Jurkat, Clone E6-1 (cell line): ENCODE results near the gene NT5C2.
"Not testable (repeated sequence)": the region's sequence is repeated elsewhere in the genome, so short reads cannot be mapped to it uniquely, and the experiment has no call there.

Experiments used
- DNase-seq: peaks from one replicate; pipeline ENCODE4 v3.0.0-alpha.2; 2011; ENCODE audit warnings: low read depth, low spot score
- H3K4me3 ChIP-seq: 2 replicates; pipeline ENCODE4 v1.5.1; 2011; ENCODE audit warnings: mild to moderate bottlenecking, low read length, control low read depth, moderate library complexity

Gene NT5C2

DNA sequence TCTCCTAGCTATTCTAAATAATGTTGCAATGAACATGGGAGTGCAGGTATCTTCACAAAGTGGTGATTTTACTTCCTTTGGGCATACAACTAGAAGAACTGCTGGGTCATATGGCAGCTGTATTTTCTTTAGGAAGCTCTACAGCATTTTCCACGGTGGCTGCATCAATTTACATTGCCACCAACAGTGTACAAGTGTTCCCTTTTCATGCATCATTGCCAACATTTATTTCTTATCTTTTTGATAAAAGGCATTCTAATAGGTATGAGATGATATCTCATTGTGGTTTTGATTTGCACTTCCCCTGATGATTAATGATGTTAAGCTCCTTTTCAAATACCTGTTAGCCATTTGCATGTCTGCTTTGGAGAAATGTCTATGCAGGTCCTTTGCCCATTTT is 52.6 kb downstream of the NT5C2 start:
- DNase-seq = no peak
- H3K4me3 ChIP-seq = no peak overlapping the region

DNA sequence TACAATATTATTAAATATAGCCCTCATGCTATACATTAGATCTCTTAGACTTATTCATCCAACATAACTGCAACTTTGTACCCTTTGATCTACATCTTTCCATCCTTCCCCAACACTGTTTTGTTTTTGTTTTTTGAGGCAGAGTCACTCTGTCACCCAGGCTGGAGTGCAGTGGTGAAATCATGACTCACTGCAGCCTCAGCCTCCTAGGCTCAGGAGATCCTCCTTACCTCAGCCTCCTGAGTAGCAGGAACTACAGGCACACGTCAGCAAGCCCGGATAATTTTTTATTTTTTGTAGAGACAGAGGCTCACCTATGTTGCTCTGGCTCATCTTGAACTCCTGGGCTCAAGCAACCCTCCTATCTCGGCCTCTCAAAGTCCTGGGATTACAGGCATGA is 53.3 kb downstream of the NT5C2 start:
- H3K4me3 ChIP-seq = no peak overlapping the region
- no peak for DNase-seq

DNA sequence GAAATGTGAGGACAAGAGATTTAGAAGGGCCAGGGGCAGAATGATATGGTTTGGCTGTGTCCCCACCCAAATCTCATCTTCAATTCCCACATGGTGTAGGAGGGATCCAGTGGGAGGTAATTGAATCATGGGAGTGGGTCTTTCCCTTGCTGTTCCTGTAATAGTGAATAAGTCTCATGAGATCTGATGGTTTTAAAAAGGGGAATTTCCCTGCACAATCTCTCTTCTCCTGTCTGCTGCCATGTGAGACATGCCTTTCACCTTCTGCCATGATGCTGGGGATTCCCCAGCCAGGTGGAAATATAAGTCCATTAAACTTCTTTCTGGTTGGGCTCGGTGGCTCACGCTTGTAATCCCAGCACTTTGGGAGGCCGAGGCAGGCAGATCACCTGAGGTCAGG is 57.9 kb downstream of the NT5C2 start:
- not testable (repeated sequence) for DNase-seq, H3K4me3 ChIP-seq

GRCh38 chr10:103130910-103131309 is 62.2 kb downstream of the NT5C2 start:
- H3K4me3 ChIP-seq = no peak overlapping the region
- no peak for DNase-seq

DNA sequence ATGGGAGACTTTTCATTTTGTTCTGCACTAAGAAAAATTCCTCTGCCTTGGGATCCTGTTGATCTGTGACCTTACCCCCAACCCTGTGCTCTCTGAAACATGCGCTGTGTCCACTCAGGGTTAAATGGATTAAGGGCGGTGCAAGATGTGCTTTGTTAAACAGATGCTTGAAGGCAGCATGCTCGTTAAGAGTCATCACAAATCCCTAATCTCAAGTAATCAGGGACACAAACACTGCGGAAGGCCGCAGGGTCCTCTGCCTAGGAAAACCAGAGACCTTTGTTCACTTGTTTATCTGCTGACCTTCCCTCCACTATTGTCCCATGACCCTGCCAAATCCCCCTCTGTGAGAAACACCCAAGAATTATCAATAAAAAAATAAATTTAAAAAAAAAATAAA is 62.9 kb downstream of the NT5C2 start:
- not testable (repeated sequence) for DNase-seq, H3K4me3 ChIP-seq

DNA sequence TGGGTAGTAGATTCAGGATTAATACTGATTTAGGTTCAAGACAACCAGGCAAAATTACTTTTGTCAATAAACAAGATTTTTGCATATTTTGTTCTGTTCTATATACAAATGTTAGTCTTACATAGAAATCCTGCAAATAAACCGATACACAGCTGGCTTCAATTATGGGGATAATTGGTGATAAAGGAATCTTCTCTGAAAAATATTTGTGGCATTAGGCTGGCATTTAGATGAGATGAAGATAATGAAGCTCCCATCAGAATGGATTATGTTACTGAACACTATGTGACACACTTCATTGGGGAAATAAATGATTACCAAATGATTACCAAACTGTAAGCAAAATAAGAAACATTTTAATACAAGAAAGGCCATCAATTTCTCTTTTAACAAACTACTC is 65.8 kb downstream of the NT5C2 start:
- H3K4me3 ChIP-seq = no peak overlapping the region
- DNase-seq = no peak

GRCh38 chr10:103125323-103126267 is 67.5 kb downstream of the NT5C2 start:
- peak; percentile 85 for DNase-seq
- no peak overlapping the region for H3K4me3 ChIP-seq

- DNase-seq = no peak
- no peak overlapping the region for H3K4me3 ChIP-seq
Observed at GRCh38 chr10:103124420-103125096, 68.5 kb downstream of the NT5C2 start.

DNA sequence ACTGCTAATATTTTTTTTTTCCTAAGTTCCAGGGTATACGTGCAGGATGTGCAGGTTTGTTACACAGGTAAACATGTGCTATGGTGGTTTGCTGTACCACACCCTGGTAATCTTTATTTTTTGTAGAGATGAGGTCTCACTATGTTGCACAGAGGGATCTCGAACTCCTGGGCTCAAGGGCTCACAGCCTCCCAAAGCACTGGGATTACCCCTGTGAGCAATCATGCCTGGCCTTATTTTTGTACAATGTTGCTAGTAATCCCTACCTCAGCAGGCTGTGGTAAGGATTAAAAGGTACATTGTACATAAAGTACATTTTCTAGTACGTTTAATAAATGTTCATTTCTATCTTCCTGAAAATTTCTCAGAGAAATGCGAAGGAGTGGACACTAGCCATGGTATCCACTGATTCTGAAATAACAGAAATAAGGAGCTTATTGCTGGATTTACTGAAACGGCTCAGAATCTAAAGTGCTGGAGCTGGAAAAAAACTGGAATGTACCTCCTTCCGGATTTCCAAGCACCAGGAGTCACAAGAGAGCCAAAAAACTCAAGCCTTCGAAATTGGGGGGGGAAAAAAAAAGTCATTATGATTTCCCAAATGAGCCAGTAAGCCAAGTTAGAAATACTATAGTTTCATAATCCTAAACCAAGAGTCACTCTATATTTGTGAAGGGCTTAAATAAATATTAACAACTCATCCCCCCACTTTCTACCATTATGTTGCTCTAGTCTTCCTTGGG is 69.6 kb downstream of the NT5C2 start:
- no peak overlapping the region for H3K4me3 ChIP-seq
- no peak for DNase-seq

DNA sequence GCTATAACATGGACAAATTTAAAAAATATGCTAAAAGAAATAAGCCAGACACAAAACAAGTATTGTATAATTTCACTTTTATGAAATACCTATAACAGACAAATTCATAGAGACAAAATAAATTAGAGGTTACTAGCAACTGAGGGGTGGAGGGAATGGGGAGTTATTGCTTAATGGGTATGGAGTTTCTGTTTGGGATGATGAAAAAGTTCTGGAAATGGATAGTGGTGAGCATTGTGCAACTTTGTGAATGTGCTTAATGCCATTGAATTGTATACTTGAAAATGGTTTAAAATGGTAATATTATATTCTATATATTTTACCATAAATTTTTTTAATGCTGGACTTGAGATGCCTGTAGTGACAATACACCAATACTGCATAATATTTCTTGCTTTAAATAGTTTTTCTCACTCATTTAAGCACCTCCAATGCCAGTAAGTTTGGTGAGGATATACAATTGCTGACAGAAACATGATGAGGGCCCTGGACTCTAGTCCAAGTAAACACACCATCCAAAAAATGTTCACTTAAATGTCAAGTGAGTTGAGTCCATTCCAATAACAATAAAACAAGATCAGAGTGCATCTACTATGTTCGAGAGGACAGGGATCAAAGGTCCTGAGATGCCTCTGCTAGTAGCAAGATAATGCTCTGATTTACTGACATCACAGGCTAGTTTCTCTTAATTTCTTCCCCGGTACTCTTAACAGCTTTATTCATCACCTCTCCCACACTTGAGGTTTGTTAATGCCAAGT is 71.9 kb downstream of the NT5C2 start:
- DNase-seq = no peak
- no peak overlapping the region for H3K4me3 ChIP-seq

- no peak overlapping the region for H3K4me3 ChIP-seq
- DNase-seq = no peak
Observed at GRCh38 chr10:103120546-103120945, 72.5 kb downstream of the NT5C2 start.

GRCh38 chr10:103117247-103117646 is 75.8 kb downstream of the NT5C2 start:
- DNase-seq = no peak
- no peak overlapping the region for H3K4me3 ChIP-seq

- no peak for DNase-seq
- no peak overlapping the region for H3K4me3 ChIP-seq
Observed at GRCh38 chr10:103114876-103115275, 78.2 kb downstream of the NT5C2 start.

GRCh38 chr10:103111918-103112877 is 80.9 kb downstream of the NT5C2 start:
- no peak overlapping the region for H3K4me3 ChIP-seq
- no peak for DNase-seq

DNA sequence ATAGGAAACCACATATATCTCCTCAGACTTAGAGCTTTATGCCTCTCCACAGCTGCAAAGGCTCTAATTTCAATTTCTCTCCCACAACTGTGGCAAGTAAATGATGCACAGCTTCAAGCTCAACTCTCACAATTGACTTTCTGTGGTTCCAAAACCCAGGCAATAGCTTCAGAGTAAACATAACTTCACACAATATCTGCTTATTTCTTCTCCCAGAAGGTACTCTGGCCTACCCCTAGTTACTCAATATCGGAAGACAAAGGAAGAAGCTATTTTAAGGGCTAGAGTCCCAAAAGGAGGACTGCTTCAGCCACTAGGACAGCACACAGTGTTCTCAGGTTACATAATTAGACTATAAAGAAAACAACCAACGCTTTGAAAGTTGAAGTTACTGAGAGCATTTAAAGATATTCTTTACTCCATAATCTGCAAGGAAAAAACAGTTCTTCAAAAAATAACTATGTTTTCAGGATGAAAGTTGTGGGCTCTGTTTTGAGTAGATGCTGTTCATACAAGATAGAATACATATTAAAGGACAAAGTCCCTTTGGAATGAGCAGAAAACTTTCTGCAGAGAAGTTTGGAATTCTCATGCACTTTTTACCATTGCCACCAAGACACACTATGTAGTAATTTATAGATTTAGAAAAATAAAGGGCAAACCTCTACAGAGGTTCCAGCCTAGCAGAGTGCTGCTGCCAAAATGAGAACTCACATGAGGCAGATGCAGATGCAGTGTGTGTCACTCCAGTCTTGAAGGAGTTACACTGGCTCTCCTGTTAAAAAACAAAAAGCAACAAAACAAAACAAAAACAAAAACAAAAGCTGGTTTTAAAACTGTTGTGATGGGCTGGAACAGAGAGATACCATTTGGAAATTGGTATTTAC is 81.8 kb downstream of the NT5C2 start:
- H3K4me3 ChIP-seq = no peak overlapping the region
- DNase-seq = peak; percentile 57

DNA sequence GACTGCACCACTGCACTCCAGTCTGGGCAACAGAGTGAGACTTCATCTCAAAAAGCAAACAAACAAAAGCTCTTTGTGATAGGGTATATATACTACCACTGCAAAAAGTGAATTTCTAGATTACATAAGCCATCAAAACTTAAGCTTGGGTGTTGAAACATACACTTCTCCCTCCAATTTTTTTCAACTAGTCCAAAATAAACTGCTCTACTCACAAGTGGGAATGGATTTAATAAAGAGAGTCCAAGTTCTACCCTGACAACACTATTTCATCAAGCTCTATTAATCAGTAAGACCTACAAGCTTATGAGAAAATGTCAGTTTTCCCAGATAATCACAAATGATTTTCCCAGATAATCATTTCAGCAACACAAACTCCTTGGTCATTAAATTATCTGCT is 82.7 kb downstream of the NT5C2 start:
- no peak for DNase-seq
- H3K4me3 ChIP-seq = no peak overlapping the region

- no peak overlapping the region for H3K4me3 ChIP-seq
- no peak for DNase-seq
Observed at GRCh38 chr10:103109821-103110220, 83.3 kb downstream of the NT5C2 start.
